HG03342 (cell line): Measurements from ENCODE around the gene FAR2.
"Not testable (repeated sequence)": the region's sequence is repeated elsewhere in the genome, so short reads cannot be mapped to it uniquely, and the experiment has no call there.

Source experiments
- ATAC-seq: cut with Tn5 transposase; IDR thresholded peaks from one replicate; pipeline ENCODE4 v1.9.1; 2021; ENCODE audit warnings: mild to moderate bottlenecking, moderate library complexity; ENCODE audit not compliant: unreplicated experiment

The FAR2 gene

DNA sequence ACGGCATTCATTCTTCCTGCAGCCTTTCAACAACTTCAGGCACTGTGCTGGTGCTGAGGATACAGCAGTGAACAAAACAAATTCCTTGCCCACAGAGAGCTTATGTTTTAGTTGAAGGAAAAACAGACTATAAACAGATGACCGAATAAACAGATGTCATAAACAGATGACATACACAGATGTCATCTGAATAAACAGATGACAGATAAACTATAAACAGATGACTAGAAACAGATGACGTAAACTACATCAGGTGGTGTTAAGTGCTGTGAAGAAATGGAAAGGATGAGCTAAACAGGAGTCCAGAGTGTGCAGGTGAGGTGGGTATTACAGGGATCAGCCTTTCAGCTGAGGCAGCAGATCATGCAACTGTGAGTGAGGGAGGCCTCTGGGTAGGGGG, 80.9 kb downstream of the FAR2 start:
- ATAC-seq = no peak

DNA sequence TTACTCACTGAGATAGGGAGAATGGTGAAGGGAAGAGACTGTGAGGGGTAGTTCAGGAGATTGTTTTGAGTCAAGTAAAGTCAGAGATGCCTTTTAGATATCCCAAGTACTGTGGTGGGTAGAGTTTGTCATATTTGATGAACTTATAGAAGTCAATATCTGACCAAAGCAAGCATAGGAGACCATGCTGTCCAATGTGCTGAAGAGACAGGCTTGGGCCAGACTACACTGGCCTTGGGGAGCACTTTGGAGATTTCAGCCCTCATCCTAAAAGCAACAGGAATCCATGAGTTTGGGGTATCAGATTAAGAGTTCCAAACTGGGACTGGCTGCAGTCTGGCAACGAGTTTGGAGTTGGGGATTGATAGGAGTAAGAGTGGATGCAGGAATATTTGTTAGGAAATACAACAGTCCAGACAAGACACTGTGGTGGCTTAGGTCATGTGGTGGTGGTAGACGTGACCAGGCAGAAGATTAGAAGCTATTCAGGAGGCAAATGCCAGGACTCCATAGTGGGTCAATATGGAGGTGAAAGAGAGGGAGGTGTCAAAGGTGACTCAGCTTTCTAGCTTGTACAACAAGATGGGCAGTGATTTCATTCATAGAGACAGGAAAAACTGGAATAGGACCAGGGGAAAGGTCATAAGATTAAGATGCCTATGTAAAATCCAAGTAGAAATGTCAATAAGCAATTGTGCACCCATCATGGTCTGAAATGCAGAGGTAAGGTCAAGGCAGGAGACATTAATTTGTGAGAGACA, 81.9 kb downstream of the FAR2 start:
- no peak for ATAC-seq

DNA sequence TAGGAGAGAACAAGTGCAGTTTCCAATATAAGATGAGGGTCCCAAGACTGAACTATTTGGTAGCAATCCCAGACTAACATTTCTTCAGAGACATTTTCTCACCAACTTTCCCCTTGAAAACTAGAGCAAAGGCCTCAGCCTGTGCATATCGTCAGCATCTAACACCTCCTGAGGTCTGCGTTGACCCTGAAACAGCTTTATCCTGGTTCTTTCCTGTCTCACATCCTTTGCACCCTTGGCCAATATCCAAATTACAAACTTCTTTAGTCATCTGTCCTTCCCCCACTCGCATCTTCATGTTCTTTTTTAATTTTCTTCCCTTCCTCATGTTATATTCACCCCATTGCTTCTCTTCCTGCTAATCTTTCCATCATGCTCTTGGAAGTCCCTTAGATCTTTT, 83.0 kb downstream of the FAR2 start:
- ATAC-seq = no peak

DNA sequence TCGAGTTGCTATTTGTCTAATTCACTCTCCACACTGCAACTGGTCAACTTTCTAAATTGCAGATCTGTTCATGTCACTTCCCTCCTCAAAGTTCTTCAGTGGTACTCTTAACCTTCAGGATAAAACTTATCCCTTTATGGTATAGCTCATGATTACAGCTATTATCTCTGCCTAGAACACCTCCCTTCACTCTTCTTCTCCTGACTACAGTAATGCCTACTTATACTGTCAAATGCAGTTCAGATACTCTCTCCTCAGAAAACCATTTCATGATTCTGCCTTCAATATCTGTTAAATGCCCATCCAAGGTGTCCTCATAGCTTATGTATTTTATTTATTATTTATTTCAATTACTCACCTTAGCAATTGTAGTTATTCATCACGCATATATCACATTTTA, 85.5 kb downstream of the FAR2 start:
- no peak for ATAC-seq

DNA sequence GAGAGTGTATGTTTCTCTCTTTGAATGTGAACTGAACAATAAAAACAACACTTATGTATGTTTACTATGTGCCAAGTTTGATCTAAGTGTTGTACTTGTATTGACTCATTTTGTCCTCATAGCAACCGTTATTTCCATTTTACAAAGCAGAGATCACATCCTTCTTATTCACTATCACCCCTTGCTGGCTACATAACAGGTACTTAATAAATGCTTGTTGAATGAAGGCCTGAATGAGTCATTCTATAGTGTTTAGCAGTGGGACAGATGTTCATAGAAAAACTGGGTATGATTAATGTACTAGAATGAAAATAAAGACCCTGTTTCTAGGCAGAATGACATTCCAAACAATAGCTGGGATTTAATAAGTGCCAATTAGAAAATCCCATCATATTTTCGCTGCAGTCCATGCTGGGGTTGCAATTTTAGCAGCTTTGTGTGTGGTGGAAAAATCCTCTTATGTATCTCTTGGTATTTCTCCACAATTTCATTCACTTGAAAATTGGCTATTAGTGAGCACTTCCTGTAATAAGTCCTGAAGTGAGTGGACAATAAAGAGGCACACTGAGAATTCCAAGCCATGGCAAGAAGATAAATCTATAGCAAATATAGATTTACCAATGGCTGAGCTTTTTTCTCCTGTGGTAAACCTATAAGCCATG, 86.0 kb downstream of the FAR2 start:
- no peak for ATAC-seq

DNA sequence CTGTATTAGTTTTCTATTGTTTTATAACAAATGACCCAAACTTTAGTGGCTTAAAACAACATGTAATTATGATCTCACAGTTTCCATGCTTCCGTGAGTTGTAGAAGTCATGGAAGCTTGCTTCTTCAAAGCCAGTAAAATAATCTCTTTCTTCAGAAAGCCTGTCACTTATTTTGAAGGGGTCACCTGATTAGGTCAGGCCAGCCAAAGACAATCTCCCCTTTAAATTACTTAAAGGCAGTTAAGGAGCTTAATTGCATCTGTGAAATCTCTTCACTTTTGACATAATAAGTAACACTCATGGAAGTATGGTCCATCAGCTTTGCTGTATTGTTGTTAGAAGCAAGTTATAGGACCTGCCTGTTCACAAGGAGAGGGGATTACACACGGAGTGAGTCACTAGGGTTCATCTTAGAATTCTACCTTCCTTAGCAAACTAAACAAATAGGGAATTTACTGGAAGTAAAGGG, 89.8 kb downstream of the FAR2 start:
- no peak for ATAC-seq

DNA sequence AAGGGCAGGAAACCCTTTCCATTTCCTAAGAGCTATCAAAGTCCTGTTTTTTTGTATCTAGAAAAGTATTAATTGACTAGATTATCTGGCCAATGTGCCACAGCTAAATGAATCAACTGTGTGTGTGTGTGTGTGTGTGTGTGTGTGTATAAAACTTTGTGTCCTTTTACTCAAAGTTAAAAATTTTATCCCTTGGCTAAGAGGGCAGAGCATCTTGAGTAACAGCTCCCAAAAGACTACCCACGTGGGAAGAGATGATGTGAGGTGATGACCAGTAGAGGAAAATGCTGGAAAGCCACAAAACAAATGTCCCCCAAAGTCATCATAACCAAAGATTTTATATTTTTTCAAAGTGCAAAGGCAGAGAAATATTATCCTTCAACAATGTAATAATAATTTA, 90.3 kb downstream of the FAR2 start:
- no peak for ATAC-seq

DNA sequence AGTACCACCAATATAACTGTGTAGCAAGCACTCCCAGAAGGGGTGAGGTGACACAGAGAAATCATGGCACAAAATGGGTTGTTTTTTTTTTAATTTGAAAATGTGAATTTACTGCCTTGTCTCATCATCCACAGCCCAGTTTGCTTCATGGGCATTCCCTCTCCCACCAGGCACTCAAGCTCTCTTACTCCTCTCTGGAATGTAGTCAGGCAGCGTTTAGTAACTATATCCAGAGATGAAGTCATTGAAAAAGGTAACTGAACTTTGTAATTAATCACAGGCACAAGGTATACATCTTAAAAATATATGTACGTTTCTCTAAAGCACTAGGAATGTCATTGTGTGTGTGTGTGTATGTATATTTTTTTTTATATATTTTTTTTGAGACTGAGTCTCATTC, 91.4 kb downstream of the FAR2 start:
- no peak for ATAC-seq

DNA sequence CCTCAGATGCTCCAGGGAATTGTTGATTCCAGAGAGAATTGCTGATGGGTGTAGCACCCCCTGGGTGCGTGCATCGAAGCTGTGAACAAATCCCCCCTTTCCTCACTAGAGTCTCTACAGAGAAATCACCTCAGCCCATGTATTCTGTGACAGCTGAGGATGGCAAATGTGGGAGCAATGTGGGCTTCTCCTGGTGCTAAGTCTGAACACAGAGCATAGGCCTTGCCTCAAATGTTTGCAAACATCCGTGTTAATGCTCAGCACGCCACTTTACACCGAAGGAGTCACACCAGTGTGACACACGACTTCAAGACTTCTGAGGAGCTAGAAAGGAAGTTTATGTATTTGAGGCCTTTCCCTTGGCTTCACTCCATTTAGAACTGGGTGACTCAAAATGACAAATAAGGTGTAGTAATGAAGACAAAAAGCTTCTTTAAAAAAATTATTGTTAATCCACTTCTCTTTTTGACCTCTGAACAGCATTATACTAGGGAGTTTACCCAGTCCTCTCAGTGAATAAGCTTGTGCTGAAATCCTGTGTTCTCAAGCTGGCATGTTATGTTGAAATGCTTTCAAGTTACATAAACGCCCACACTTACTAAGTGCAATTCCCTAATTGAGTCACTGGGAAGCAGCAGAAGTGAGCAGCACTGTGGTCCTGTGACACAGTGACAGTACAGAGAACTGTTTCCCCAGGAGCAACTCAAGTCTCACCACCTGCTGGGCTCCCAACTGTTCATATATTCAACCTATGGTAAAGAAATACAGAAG, 92.9 kb downstream of the FAR2 start:
- ATAC-seq = peak; percentile 71

DNA sequence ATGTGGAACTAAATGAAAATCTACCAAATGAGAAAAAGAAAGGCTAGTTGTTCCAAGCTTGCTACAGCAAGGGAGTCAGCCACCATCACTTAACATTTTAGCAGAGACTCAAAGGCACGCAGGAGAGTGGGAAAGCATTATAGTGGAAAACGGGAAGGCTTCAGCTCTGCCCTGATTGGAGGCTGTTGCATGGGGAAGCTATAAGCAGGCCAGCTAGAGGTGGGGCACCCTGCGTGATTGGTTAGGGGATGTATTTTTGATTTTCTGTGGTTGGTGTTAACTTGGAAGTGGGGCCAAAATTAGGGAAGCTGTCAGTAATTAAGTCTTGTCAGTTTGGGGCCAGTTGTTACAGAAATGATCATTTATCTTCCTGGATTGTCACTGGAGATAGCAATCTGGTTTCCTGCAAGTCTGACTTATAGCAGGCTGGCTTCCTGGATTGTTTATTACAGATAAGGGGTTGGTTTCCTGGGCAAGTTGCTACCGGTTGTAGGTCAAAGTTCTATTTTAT, 93.9 kb downstream of the FAR2 start:
- ATAC-seq = no peak

DNA sequence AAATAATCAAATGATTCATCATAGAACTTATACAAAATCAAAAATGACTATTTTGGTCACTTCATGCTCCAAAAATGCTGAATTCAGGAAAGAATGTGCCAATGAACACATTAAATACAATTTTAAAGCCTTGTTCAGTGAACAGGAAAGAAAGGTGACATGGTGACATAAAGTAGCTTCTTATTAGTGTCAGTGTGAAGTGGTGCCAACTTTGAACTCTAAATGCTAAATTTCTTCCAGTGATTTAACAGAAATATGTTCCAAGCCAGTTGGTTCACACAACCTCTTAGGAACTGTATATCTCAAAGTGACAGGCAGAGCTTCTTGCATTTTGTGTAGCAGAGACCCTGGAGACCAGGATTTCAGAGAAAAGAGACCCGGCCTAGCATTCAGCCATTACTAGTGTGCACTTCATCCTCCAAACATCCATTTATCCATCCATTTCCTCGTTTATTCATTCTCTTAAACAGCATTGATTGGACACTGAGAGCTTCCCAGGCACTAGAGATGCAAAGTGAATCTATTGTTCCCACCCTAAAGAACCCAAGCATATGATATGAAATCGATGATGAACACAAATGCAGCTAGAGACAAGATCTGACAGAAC, 95.2 kb downstream of the FAR2 start:
- no peak for ATAC-seq

DNA sequence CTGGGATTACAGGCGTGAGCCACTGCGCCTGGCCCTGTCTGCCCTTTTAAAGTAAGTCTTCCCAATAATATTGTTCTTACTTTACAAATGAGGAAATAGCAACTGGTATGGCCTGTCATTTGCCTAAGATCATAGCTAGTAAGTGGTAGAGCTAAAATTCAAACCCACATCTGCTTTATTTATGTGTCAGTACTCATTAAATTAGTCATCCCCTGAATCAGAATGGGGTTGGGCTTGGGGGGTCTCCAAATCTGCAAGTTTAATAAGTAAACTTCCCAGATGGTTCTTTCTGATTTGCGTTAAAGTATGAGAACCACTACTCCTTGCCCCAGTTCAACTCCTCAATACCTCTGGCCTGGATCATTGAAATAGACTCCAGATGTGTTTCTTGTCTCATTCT, 96.2 kb downstream of the FAR2 start:
- no peak for ATAC-seq

DNA sequence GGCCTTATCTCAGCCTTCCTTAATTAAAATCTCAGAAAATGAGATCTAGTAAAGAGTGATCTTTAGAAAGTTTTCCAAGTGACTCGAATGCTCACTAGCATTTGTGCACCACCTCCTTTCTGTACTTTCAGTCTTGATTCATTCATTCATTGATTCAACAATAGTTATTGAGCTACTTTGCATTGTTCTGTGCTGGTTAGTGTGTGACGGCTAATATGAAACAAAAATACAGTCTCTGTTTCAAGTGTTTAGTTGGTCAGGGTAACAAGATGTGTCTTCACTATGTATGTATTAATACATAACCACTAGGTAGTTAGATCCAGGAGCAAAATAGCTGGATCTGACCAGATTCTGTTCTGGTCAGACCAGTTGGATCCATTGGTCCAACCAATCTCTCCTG, 100.9 kb downstream of the FAR2 start:
- ATAC-seq = no peak

DNA sequence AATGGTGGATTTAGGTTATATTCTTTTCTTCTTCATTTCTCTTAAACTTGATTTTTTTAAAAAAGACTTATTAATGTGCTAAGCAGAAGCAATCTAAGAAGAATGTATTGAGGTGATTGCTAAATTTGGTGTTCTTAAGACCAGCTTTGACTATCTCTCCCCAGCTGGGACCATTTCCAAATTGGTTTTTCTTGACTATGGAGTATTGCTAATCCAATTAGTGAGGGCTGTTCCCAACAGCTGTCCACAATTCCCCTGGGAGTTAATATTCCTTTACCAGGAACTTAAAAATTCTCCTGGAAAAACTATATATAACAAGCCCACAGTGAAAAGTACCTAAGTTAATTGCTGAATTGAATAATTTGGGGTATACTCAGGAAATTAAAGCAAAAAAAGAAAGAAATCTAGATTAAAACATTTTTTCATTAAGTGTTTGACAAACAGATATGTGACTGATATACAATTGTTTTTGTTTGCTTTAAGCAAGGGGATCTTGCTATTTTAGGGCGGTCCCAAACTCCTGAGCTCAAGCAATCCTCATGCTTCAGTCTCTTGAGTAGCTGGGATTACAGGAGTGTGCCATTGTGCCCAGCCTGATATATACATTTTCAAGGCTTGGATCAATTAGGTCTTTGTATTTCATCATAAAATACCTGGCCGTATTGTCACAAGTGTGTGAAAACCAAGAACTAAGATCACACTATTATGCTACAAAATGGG, 105.0 kb downstream of the FAR2 start:
- no peak for ATAC-seq

DNA sequence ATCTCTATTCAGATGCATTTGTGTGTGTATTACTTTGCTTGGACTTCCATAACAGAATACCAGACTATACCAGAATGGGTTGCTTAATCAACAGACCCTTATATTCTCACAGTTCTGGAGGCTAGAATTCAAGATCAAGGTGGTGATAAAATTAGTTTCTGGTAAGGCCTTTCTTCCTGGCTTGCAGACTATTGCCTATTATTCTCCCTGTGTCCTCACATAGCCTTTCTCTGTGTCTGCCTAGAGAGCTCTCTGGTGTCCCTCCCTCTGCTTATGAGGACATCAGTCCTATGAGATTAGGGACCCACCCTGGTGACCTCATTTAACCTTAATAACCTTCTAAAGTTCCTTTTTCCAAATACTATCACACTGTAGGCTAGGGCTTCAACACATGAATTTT, 106.0 kb downstream of the FAR2 start:
- ATAC-seq = no peak

DNA sequence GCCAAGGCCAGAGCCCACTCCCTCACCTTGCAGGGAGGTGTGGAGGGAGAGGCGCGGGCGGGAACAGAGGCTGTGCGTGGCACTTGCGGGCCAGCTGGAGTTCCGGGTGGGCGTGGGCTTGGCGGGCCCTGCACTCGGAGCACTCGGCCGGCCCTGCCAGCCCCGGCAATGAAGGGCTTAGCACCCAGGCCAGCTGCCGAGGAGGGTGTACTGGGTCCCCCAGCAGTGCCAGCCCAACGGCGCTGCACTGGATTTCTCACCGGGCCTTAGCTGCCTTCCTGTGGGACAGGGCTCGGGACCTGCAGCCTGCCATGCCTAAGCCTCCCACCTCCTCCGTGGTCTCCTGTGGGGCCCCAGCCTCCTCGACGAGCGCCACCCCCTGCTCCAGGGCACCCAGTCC, 107.5 kb downstream of the FAR2 start:
- ATAC-seq = no peak

DNA sequence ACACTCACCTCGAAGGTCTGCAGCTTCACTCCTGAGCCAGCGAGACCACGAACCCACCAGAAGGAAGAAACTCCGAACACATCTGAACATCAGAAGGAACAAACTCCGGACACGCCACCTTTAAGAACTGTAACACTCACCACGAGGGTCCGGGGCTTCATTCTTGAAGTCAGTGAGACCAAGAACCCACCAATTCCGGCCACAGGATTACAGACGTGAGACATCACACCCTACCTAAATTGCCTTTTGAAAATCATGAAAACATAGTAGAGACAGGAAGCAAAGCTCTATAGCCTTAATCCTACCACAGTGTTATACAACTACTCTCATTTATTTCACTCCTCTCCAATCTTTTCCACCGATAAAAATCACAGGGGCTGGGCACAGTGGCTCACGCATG, 108.6 kb downstream of the FAR2 start:
- not testable (repeated sequence) for ATAC-seq

DNA sequence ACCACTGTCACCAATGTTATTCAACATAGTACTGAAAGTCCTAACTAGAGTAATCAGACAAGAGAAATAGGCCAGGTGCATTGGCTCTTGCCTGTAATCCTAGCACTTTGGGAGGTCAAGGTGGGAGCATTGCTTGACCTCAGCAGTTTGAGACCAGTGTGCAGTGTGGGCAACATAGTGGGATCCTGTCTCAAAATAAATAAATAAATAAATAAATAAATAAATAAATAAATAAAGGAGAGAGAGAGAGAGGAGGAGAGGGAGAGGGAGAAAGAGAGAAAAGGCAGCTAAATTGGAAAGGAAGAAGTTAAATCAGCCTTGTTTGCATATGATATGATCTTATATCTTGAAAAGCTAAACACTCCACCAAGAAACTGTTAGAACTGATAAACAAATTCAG, 115.3 kb downstream of the FAR2 start:
- ATAC-seq = no peak

DNA sequence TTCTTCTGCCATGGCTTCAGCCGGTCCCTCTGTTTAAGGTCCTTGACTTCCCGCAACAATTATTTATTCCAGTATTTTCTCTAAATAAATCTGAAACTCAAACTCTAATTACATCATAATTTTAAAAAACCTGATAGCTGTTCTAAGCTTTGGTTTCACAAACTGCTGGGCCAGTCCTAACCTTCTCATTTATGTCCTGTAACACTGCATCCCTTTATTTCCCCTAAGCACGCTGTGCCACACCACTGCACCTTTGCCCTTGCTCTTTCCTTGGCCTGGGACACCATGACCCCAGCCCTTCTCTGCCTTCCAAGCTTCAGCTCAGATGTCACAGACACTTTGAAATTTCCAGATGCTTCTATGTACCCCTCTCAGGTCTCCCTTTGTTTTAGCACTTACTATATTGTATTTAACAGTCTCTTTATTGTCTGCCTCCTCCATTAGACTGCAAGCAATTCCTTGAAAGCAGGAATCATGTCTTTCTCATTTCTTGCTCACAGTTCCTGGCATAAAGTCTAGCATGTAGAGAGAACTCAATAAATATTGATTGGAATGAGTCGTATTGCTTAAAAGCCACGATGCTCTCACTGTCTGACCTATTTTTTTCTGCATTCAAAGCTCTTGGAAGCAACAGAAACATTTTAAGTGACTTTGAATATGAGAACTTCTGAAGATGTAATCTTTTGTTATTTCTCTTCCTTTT, 120.8 kb downstream of the FAR2 start:
- ATAC-seq = no peak

DNA sequence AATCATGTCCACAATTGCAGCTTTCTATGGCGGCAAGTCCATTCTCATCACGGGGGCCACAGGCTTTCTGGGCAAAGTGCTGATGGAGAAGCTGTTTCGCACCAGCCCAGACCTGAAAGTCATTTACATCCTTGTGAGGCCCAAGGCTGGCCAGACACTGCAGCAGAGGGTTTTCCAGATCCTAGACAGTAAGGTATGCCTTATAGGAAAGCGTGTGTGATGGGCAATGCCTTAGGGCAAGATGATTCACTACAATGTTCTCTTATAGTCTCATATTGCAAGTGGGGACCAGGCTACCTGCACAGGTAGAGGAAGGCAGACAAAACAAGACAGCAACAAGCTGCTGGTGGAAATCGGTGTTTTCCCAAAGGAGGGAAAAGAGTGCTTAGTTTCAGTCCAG, 121.4 kb downstream of the FAR2 start:
- ATAC-seq = no peak
